Measurements from ENCODE around the gene PRKCE.

Gene PRKCE

DNA sequence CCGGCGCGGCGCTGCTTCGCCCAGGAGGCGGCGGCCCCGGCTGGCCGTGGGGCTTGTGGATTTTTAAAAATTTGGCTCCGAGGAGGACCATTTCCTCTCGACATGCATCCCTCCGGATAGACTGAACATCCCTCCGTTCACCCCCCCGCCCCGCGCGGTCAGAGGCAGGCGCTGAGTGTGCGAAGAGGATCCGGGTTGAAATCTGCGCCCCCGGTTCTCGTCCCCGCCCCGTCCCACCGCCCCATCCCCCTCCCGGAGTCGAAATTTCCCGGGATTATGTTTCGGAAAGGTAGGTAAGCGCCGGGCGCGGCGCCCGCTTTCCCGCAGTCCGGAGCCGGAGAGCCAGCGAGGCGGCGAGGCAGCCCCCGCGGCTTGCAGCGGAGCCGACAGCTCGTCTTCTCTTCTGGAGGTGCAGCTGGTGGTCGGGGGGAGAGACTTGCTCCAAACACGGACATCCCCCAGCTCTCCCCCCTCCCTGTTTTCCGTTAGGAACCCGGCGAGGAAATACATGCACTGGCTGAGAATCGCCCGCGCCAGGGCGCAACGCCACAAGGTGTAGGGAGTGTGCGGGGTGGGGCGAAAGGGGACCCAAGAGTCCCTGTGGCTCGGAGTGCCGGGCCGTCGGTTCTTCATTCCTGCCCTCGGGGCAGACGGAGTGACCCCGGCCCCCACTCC, at the start of gene PRKCE:
TSS of gene PRKCE (plus strand) at position 261 of the 675 bp plus-strand sequence.
- DNase-seq (ENCODE audit: low spot score), result peak; percentile 64

DNA sequence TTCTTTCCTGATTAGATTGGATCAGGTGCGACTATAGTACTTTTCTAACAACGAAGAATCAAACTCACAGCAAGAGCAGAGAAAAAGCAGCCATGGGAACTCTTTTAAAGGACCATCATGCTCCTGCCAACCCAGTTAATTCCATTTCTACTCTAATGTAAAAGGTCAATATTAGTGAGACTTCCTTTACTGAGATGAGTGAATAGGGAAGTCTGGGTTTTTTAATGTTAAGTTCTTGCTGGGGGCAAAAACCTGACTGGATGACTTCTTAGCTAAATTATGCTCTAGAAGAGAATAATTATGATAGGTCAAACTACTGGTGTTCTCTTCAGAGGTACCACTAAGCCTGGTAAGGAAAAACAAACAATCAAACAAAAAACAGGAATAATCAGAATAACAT, 48.9 kb upstream of the PRKCE start:
- DNase-seq (ENCODE audit: low spot score), result no peak

DNA sequence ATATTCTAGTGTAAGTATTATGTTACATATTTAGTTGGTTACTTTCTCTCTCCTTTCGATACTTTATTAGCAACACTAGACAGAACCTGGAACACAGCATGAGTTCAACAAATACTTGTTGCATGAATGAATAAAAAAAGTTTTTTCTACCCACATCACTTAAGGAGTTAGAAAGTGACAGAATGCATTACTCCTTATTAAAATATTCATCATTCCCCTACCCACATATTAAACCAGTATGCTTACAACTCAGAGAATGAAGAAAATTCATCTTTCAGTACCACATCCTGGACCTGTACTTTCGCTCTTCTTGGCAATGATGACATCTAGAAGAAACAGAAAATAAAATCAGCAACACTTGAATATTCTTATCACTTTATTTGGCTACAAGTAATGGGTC, 46.4 kb upstream of the PRKCE start:
- no peak for DNase-seq (ENCODE audit: low spot score)

DNA sequence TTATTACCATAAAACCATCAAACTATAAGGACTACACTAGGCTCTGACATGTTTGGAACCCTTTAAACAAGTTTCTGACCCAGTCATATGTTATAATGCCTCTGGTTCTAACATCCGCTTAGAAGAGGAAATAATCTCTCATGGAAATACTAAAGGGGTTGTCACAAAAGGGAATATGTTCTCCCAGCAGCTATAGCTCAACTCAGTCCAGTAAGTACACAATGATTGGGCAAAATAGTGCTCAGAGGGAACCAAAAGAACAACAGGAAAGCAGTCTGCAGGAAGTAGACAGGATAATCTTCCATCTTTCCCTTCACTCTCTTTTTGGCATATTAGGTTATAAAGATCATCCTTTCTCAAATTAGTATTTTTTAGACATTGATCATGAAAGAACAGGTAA, 44.7 kb upstream of the PRKCE start:
- DNase-seq (ENCODE audit: low spot score), result peak; percentile 78

DNA sequence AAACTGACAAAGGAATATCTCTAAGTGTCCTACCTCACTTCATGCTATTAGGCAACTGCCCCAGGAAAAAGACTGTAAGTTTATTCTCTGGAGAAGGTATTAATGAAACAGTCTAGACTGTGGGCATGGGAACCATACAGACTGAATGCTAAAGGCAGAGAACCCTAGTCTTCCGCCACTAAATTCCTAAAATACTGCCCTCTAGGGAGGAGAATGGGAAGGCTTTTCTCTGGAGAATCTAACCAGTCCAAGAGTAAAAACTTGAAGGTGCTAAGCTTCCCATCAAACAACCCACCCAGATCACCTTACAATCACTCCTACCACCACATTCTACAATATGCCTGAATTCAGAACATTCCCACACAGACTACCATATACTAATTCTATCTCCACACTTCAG, 43.8 kb upstream of the PRKCE start:
- DNase-seq (ENCODE audit: low spot score), result peak; percentile 56

DNA sequence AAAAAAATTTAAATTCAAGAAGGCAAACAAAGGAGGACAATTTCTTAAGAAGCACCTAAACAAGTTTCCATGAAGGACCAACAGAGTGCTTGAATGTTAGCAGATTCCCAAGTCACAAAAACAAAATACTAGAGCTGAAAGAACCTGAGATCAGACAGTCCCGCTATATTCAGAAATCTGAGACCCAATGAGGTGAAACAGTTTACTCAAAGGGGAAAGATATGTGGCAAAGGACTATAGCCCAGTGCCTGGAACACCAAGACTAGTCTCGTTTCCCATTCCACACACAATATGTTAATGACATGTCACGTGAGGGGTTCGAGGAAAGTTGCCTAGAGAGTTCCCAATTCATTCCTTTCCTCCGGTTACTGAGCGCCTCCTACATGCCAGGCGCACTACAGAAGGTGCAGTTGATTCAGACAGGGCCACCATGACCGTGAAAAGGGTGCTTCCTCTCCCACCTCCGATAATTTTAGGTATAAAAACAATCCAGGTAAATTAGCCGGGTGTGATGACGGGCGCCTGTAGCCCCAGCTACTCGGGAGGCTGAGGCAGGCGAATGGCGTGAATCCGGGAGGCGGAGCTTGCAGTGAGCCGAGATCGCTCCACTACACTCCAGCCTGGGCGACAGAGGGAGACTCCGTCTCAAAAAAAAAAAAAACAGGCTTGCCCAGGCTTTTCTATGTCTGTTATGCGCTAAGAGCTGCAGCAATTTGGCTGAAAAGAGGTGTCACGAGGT, 41.0 kb upstream of the PRKCE start:
- DNase-seq (ENCODE audit: low spot score), result peak; percentile 47

DNA sequence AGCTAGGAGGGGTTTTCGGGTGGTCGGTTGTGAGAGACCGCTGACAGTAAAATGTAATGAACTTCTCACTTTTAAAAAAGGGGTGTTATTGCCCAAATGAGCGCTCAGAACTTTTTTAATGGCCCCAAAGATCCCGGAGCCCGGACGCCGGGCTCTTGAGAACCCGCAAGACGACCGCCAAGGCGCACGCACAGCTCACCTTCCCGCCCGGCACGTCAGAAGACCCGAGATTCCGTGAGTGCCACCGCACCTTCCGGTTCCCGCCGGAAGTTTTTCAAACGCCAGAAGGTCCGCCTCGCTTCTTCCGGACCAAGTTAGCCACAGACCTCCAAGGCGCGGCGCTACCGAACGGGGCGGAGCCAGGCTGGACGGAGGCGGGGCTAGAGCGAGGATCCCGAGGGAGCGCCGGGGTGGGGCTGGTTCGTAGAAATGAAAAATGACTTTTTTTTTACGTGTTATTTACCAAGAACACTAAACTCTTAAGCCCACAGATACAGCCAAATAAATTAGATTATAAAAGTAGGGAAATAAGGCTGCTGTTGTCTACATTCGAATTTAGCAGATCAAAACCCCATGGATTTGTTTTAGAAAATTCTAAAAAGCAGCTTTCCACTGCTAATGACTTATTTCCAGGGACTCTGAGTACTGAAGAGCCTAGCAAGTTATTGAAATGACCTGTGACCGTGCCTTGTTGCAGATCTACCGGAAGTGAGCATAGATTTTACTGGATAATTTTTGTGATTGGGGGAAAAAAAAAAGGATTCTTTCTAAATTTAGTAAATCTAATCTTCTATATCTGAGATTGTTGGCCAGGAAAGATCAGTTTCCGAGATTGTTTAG, 40.2 kb upstream of the PRKCE start, which contains the start of gene SRBD1:
TSS of gene SRBD1 (minus strand) at position 248 of the 840 bp plus-strand sequence. CDS start 5,826 bp downstream, outside the sequence.
- peak; percentile 88 for DNase-seq (ENCODE audit: low spot score)

DNA sequence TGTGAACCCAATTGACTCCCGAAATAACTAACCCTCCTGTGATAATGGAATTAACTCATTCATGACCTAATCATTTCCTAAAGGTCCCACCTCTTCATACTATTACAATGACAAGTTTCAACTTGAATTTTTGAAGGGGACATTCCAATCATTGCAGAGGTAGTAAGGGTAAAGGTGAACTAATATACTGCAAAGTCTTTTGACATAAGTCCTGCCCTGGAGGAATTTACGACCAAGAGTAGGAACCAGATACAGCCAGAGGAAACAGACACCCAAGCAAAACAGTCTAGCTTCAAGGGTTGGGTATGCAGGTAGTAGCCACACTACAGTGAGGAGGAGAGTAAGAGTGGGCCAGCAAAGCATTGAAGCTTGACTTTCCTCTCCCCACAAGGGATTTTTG, 39.2 kb upstream of the PRKCE start:
- DNase-seq (ENCODE audit: low spot score), result no peak

DNA sequence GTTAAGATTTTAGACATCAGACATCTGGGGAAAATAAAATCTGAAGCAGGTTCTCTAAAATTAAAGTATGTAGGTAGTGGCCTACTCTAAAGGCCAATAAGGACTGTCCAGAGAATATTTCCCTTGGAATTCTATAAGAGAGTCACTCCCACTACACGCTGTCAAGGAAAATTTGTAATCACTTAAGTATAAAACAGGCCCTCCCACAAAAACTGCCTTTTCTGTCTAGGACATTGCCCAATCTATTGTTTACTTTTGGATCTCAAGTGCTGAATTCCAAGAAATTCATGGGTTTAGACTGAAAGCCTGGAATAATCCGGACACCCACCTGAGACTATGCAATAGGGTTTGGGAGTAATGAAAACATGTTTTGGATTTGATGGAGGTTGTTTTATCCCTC, 38.7 kb upstream of the PRKCE start:
- no peak for DNase-seq (ENCODE audit: low spot score)

DNA sequence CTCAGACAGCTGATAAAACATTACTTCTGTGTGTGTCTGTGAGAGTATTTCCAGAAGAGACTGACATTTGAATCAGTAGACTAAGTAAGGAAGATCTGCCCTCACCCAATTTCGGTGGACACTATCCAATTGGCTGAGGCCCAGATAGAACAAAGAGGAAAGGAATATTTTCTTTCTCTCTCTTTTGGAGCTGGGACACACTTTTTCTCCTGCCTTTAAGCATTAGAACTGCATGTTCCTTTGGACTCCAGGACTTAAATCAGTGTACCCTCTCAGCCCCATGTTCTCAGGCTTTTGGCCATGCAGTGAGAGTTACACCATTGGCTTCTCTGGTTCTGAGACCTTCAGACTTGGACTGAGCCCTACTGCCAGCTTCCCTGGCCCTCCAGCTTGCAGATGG, 37.1 kb upstream of the PRKCE start:
- DNase-seq (ENCODE audit: low spot score), result no peak

DNA sequence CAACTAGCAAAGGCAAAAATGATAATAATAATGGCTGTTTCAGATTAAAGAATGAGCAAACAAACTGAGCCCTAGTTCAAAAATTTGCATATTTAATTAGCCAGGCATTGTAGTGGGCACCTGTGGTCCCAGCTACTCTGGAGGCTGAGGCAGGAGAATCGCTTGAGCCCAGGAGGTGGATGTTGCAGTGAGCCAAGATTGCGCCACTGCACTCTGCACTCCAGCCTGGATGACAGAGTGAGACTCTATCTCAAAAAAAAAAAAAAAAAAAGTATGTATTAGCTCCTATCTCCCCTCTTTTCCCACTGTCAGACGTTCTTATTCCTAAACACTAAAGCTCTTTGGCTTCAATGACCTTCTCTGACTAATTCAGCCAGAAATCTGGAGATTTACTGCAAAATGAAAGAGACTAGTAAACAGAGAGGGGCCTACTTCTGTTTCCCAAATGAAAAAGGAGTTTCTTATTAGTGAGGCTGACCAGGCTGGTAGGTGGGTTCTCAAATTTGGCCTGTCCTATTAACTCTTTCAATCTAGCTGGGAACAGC, 36.5 kb upstream of the PRKCE start:
- no peak for DNase-seq (ENCODE audit: low spot score)

DNA sequence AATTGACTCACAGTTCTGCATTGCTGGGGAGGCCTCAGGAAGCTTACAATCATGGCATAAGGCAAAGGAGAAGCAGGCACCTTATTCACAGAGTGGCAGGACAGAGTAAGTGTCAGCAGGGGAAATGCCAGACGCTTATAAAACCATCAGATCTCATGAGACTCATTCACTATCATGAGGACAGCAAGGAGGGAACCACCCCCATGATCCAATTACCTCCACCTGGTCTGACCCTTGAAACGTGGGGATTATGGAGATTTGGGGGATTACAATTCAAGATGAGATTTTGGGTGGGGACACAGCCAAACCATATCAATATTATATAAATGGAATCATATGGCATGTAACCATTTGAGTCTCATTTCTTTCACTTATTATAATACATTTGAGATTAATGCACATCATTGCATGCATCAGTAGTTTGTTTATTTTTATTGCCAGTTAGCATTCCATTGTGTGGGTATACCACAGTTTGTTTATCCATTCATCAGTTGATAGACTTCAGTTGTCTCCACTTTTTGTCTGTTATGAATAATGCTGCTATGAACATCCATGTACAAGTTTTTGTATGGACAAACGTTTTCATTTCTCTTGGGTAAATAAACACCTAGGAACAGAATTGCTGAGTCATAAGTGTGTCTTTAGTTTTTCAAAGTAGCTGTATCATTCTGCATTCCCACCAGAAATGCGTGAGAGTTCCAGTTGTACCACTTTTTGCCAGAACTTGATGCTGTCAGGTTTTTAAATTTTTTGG, 34.6 kb upstream of the PRKCE start:
- no peak for DNase-seq (ENCODE audit: low spot score)

DNA sequence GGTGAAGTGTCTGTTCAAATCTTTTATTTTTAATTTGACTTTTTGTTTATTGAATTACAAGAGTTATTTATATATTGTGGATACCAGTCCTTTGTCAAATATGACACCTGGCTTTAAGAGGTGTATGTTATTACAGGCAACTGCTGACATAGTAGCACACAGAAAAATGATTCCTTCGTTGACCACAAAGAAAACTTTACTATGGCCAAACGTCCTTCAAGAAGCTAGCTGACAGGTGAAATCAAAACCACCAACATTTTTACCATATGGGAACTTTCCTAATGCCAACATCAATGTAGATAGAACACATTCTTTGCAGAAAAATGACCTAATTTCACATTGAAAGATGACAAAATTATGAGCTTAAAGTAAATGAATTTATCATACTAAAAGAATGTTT, 34.0 kb upstream of the PRKCE start:
- no peak for DNase-seq (ENCODE audit: low spot score)

DNA sequence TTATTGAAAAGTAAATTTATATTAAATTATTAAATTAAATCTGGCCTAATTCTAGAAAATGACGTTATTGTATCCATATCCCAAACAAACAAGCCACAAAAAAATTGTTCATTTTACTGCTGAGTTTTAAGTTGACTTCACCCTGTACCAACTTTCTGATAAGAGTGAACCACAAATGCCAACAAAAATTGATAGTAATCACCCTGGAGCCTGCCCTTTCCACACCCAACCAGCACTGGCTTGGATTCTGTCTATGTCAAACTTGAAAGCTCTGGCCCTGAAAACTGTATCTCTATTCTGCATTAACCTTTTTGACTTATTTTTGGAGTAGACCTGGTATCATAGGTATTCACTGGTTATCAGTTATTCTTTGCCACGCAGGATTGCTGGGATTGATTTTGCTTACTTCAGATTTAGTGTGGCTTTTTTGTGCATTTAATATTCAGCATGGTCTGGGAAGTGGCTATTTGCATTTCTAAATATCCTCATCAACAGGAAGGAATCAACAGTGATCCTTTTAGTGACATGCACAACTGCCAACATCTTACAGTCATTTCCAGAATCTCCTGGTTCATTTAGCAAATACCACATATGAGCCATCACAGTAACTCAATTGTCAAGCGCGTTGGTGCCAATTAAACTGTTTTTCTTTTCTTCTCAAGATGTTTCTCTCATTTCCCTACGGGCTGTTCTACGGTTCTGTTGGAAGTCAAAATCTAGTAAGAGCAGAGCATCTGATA, 29.0 kb upstream of the PRKCE start:
- no peak for DNase-seq (ENCODE audit: low spot score)

DNA sequence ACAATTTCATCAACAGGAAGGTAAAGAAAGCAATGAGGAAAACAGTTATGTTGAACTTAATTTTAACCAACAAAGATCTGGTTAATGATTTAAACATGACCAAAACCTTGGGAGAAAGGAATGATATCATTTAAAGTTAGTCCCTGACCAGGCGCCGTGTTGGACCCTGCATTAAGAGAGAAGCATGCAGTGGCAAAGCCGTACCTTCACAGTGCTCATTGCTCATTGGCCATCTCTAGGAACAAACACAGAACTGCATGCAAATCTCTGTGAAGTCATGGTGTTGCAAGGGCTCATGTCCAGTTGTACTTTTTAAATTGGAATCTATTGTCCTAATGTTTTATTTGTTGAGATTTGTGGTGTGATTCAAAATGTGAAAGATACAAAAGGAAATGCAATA, 28.4 kb upstream of the PRKCE start:
- DNase-seq (ENCODE audit: low spot score), result no peak

DNA sequence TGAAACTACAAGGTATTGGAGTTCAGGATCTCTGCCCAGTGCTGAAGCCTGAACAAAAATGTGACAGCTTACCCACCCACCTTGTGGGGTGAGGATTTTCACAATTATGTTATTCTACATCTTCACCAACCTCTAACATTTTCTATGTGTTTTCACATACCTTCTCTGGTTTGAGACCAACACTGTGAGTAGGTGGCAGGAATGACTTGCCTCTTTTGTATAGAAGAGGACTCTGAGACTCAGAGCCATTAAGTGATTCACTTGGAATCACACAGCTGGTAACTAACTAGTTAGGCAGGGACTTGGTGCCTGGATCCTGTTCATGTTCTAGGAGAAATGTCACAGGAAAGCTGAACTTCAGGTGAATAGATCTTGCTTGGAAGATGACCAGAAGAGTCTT, 25.7 kb upstream of the PRKCE start:
- DNase-seq (ENCODE audit: low spot score), result no peak

DNA sequence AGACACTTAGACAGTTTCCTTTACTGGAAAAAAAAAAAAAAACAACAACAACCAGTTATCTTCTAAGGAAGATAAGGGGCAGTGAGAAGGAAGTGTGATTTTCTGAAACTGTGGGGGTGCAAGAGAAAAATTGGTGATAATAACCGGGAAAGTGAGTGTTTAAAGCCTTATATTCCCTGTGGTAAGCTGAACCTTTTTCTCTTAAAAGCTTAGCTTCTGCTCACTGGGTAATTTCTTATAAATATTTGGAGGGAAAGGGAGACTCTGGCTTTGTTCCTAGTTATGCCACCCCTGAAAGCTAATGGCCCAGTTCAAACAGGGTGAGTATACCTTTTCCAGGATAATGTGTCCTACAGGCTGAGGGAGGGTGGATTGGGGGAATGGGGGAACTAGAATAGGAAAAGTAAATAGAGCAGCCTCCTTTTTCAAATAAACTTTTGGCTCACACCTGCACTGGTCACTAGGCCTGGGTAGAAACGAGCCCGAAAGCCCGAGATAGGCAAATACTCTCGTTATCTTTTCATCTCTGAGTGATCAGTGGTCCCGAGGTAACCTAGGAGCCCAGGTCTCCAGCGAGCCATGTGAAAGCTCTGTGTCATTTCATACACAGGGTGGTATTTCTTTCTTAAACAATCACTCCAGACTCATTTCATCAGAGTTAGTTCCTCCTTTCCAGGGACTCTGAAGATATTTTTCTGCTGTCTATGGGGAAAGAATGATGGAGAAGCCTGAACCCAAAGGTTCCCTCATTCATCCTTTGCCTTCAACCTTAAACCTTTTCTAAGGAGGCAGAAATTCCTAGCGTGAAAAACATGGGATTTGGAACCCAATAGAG, 24.9 kb upstream of the PRKCE start:
- no peak for DNase-seq (ENCODE audit: low spot score)

DNA sequence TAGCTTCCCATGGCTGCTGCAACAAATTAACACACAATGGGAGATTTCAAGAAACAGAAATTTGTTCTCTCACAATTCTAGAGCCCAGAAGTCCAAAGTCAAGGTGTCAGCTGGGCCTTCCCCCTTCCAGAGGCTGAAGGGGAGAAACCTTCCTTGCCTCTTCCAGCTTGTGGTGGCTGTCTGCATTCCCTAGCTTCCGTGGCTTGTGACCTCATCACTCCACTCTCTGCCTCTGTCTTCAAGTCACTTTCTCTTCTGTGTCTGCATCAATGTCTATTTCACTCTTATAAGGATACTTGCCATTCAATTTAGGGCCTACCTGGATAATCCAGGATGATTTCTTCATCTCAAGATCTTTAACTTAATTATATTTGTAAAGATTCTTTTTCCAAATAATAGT, 23.6 kb upstream of the PRKCE start:
- DNase-seq (ENCODE audit: low spot score), result no peak

DNA sequence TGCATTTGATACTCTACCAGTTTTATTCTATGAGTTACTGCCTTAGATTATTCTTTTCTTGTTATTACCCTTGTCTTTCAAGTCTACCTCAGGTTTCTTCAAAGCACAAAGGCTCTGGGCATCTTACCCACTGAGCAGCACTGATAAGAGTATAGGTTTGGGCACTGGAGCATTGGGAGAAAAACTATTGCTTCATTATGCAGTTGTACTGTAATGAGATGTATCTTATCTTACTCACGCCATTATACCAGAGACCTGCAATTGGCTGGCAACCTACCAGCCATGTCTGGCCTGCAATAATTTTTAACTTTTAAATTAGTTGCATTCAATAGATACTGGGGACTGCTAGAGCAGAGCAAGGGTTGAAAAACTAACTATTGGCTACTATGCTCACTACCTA, 21.5 kb upstream of the PRKCE start:
- no peak for DNase-seq (ENCODE audit: low spot score)

DNA sequence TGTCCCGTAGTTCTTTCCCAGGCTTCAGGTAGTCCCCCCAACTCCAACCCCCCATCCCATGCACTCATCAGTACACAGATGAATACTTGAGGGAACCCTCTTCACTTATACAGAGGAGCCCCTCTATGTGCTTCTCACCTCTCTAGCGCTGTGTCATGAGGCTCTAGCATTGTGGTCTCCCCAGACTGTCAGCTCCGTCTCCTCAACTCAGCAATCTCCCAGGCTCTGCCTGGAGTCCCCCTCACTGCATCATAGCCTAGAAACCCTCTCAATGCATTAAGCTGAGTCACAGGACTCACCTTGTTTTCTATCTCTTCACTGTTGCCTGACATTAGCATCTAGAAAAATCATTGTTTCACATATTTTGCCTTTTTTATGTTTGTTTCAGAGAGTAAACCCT, 20.2 kb upstream of the PRKCE start:
- DNase-seq (ENCODE audit: low spot score), result no peak

Measured in kidney capillary endothelial cell (primary cell).